IMR-90 (cell line): ENCODE results near the gene TRA2A. TPM values are rescaled to one million over a fixed set of nuclear protein-coding genes. Genes with fewer than 3 reads are reported as not detected.

Experiments used
- ATAC-seq: fragments of 200-7000 bp; cut with Tn5 transposase; 2 replicates; pipeline ENCODE4 v1.9.1; 2020; ENCODE audit warnings: low read depth, mild to moderate bottlenecking, moderate library complexity
- BruUV-seq: library from RNA; stranded (reverse); fragments of 400-500 nt; replicated peaks from 2 replicates; lab custom pipeline; 2021; lab: Mats Ljungman, UMichigan
- CTCF ChIA-PET: fragments of 300-600 bp; formaldehyde crosslinking; extraction: SDS; loops from one replicate; lab custom pipeline; 2021; ENCODE audit warnings: antibody characterized with exemption; lab: Yijun Ruan, JAX
- POLR2A ChIA-PET: fragments of 300-600 bp; sonication (Branson Sonifier 250); formaldehyde crosslinking; loops from one replicate; lab custom pipeline; 2022; ENCODE audit warnings: antibody characterized with exemption; ENCODE audit not compliant: unreplicated experiment; lab: Charles Lee
- DNase-seq: peaks from one replicate; pipeline ENCODE4 v3.0.0; 2013
- H2AFZ ChIP-seq: replicated peaks from 2 replicates; pipeline ENCODE3; 2013; ENCODE audit warnings: low read length, mild to moderate bottlenecking; ENCODE audit not compliant: poor library complexity
- H2AK5ac ChIP-seq: 2 replicates; pipeline ENCODE4 v1.6.1; 2013; ENCODE audit warnings: low read depth, low read length, inconsistent platforms
- H2AK9ac ChIP-seq: replicated peaks from 2 replicates; pipeline ENCODE3; 2013; ENCODE audit warnings: mild to moderate bottlenecking, low read depth, low read length, moderate library complexity; ENCODE audit not compliant: poor library complexity
- H2BK120ac ChIP-seq: 2 replicates; pipeline ENCODE4 v1.6.1; 2013; ENCODE audit warnings: low read depth, low read length, inconsistent platforms
- H2BK15ac ChIP-seq: 3 replicates; pipeline ENCODE4 v1.6.1; 2013; ENCODE audit warnings: low read depth, low read length, inconsistent platforms
- H2BK20ac ChIP-seq: 2 replicates; pipeline ENCODE4 v1.6.1; 2013; ENCODE audit warnings: low read depth, mild to moderate bottlenecking, inconsistent platforms, low read length, moderate library complexity
- H2BK5ac ChIP-seq: 2 replicates; pipeline ENCODE4 v1.6.1; 2013; ENCODE audit warnings: mild to moderate bottlenecking, low read depth, low read length, inconsistent platforms; ENCODE audit not compliant: poor library complexity, severe bottlenecking
- H3K14ac ChIP-seq: replicated peaks from 2 replicates; pipeline ENCODE4 v1.6.1; 2013; ENCODE audit warnings: low read depth, low read length, inconsistent platforms
- H3K18ac ChIP-seq: 2 replicates; pipeline ENCODE4 v1.6.1; 2013; ENCODE audit warnings: low read depth, low read length, control low read depth
- H3K23ac ChIP-seq: 2 replicates; pipeline ENCODE4 v1.6.1; 2013; ENCODE audit warnings: low read depth, low read length, inconsistent platforms
- H3K27ac ChIP-seq: 2 replicates; pipeline ENCODE4 v1.5.1; 2013; ENCODE audit warnings: mild to moderate bottlenecking, control low read depth, low read length; ENCODE audit not compliant: insufficient read depth
- H3K27me3 ChIP-seq: 2 replicates; pipeline ENCODE4 v1.6.1; 2013; ENCODE audit warnings: low read length; ENCODE audit not compliant: control insufficient read depth, insufficient read depth
- H3K36me3 ChIP-seq: 2 replicates; pipeline ENCODE4 v1.6.1; 2013; ENCODE audit warnings: low read length, mixed read lengths; ENCODE audit not compliant: control insufficient read depth, insufficient read depth
- H3K4ac ChIP-seq: 2 replicates; pipeline ENCODE4 v1.6.1; 2013; ENCODE audit warnings: low read depth, low read length, inconsistent platforms
- H3K4me1 ChIP-seq: 2 replicates; pipeline ENCODE4 v1.6.1; 2013; ENCODE audit warnings: low read length, mixed read lengths; ENCODE audit not compliant: control insufficient read depth, insufficient read depth
- H3K4me2 ChIP-seq: 2 replicates; pipeline ENCODE4 v1.6.1; 2013; ENCODE audit warnings: low read depth, mild to moderate bottlenecking, control low read depth, low read length, moderate library complexity
- H3K4me3 ChIP-seq: 2 replicates; pipeline ENCODE4 v1.5.1; 2013; ENCODE audit warnings: low read depth, mild to moderate bottlenecking, control low read depth, low read length, moderate library complexity; ENCODE audit not compliant: insufficient read depth
- H3K56ac ChIP-seq: 2 replicates; pipeline ENCODE4 v1.6.1; 2013; ENCODE audit warnings: low read length, inconsistent platforms; ENCODE audit not compliant: insufficient read depth; ENCODE audit errors: extremely low read depth
- H3K79me1 ChIP-seq, 2 experiments: 2 replicates each; pipeline ENCODE4 v1.6.1; 2013; ENCODE audit warnings: low read length in 2 of 2, inconsistent platforms in 1 of 2, low read depth in 1 of 2
- H3K9ac ChIP-seq: 2 replicates; pipeline ENCODE4 v1.6.1; 2013; ENCODE audit warnings: low read depth, low read length, control low read depth
- H3K9me1 ChIP-seq: 2 replicates; pipeline ENCODE4 v1.6.1; 2013; ENCODE audit warnings: low read length, inconsistent platforms; ENCODE audit not compliant: insufficient read depth
- H3K9me3 ChIP-seq: 2 replicates; pipeline ENCODE4 v1.6.1; 2013; ENCODE audit warnings: low read length; ENCODE audit not compliant: control insufficient read depth, insufficient read depth
- H4K20me1 ChIP-seq: 2 replicates; pipeline ENCODE4 v1.6.1; 2013; ENCODE audit warnings: low read length, inconsistent platforms; ENCODE audit not compliant: insufficient read depth
- H4K5ac ChIP-seq: 2 replicates; pipeline ENCODE4 v1.6.1; 2013; ENCODE audit warnings: mild to moderate bottlenecking, low read depth, low read length, control low read depth
- H4K8ac ChIP-seq, 2 experiments: 2 replicates each; pipeline ENCODE4 v1.6.1; 2013; ENCODE audit warnings: low read depth in 2 of 2, low read length in 2 of 2, control low read depth in 1 of 2, inconsistent platforms in 1 of 2
- H4K91ac ChIP-seq: 2 replicates; pipeline ENCODE4 v1.6.1; 2013; ENCODE audit warnings: low read depth, low read length, inconsistent platforms; ENCODE audit not compliant: insufficient read depth
- BHLHE40 ChIP-seq: fragments of 150-350 bp; IDR thresholded peaks from 2 replicates; pipeline ENCODE4 v1.6.1; 2016; ENCODE audit warnings: mild to moderate bottlenecking, low read depth, low read length
- MAZ ChIP-seq: IDR thresholded peaks from 2 replicates; pipeline ENCODE4 v1.6.1; 2012; ENCODE audit warnings: low read depth, mild to moderate bottlenecking, low read length, improper control_type of control experiment, moderate library complexity, borderline replicate concordance
- WGBS, 2 experiments: methylation state at CpG; one replicate each; pipeline versions ENCODE4 v1.1.5 to v1.1.7; 2013; ENCODE audit warnings: missing lambda C conversion rate in 2 of 2; ENCODE audit not compliant: insufficient read length in 1 of 2; ENCODE audit errors: extremely low coverage in 2 of 2; 5-methylcytosine and 5-hydroxymethylcytosine counted together
- dilution Hi-C: fragments of 300-500 bp; cut with HindIII; formaldehyde crosslinking; loops from one replicate; pipeline ENCODE4 v1.14.3; 2018; ENCODE audit warnings: low sequenced_read_pairs; ENCODE audit not compliant: unreplicated experiment
- in situ Hi-C: fragments of 300-500 bp; cut with MboI; formaldehyde crosslinking; loops from 3 replicates; pipeline ENCODE4 v1.14.3; 2019; ENCODE audit warnings: low sequenced_read_pairs, inconsistent platforms, mixed read lengths
- intact Hi-C: fragments of 100-400 bp; cut with micrococcal nuclease; formaldehyde crosslinking; loops from 2 replicates; pipeline ENCODE4 v1.10.0; 2022
- polyA plus RNA-seq, 3 experiments: library from polyadenylated mRNA; depleted of rRNA; stranded (reverse); fragments of >200 nt; gene quantifications; 2 replicates each; pipeline ENCODE4 v1.2.3, GENCODE V29; 2012; ENCODE audit warnings: low replicate concordance in 1 of 3
- total RNA-seq: library from RNA; depleted of rRNA; stranded (reverse); fragments of >200 nt; gene quantifications from 2 replicates; pipeline ENCODE4 v1.2.3, GENCODE V29; 2012

TRA2A gene
- total and polyA plus RNA-seq, 2 of the 4 experiments (the other 2 are of a cell fraction) = 44.3 to 77.3 TPM

- TF ChIP-seq BHLHE40 = peak; percentile 34; the same call in 1 of the 2 replicates
- no peak for TF ChIP-seq MAZ
- Histone ChIP-seq H3K79me1 (peaks cover 0 to 6% of the 10 kb centered on the region in 2 experiments; a peak in 1 of 4 replicates), H3K14ac (peak overlapping the region; percentile 1; the same call in 1 of the 2 replicates), H3K4me3 (peak overlapping the region; percentile 73), H3K9me3 (no peaks in the 10 kb centered on the region), H2AK5ac (no peak overlapping the region), H2BK20ac (no peak overlapping the region), H4K8ac (no peak overlapping the region), H2BK120ac (no peak overlapping the region), H4K91ac (no peak overlapping the region), H3K23ac (peak overlapping the region; percentile 4; the same call in 1 of the 2 replicates), H3K4me1 (no peaks in the 10 kb centered on the region; the same call in 1 of the 2 replicates), H4K5ac (no peak overlapping the region), H3K9ac (peak overlapping the region; percentile 95), H3K27ac (peak overlapping the region; percentile 31; the same call in 1 of the 2 replicates), H4K20me1 (peaks cover 62% of the 10 kb centered on the region), H2BK5ac (no peak overlapping the region), H2AK9ac (no peak overlapping the region), H3K4ac (no peak overlapping the region), H3K9me1 (no peaks in the 10 kb centered on the region), H3K27me3 (no peaks in the 10 kb centered on the region), H3K18ac (no peak overlapping the region), H2AFZ (no peak overlapping the region), H2BK15ac (no peak overlapping the region), H3K4me2 (peak overlapping the region; percentile 84), H3K36me3 (no peaks in the 10 kb centered on the region), H3K56ac (no peak overlapping the region)
- intact Hi-C loops (no loop called here), dilution Hi-C loops (no loop called here), in situ Hi-C loops (loop anchor here (25.0 kb wide), 1 partner anchor 1582 kb away; no protein-coding TSS in a partner anchor)
- TSS peak; percentile 23 for BruUV-seq
- WGBS, 2 experiments = no CpG with 5 or more reads among the region's 8 CpGs
- CTCF ChIA-PET = no interaction called here
- ATAC-seq (no peak), DNase-seq (peak; percentile 31)
- POLR2A ChIA-PET = no interaction called here
These were observed 1.4 kb downstream of the TRA2A start for GRCh38 chr7:23530405-23530804.
